Sigmoid colon (tissue), 7 donors: Measurements from ENCODE around the gene SPNS2. TPM values are rescaled to one million over a fixed set of nuclear protein-coding genes. Genes with fewer than 3 reads are reported as not detected.

Experiments
- DNase-seq: peaks from one replicate; pipeline ENCODE4 v3.0.0-alpha.2; 2019
- H3K27ac ChIP-seq, 4 donors: fragments of 200-600 bp; sonication (generic); one replicate each; pipeline ENCODE4 v1.5.1; 2016 to 2019; ENCODE audit warnings: mild to moderate bottlenecking in 1 of 4
- H3K27me3 ChIP-seq, 3 donors: fragments of 200-600 bp; sonication (generic); one replicate each; pipeline ENCODE4 v1.5.1; 2019; ENCODE audit warnings: mild to moderate bottlenecking in 1 of 3
- H3K36me3 ChIP-seq, 4 donors: fragments of 200-600 bp; sonication (generic); one replicate each; pipeline ENCODE4 v1.5.1; 2016 to 2019
- H3K4me1 ChIP-seq, 4 donors: fragments of 200-600 bp; sonication (generic); one replicate each; pipeline ENCODE4 v1.5.1; 2017 to 2019
- H3K4me3 ChIP-seq, 4 donors: fragments of 200-600 bp; sonication (generic); one replicate each; pipeline ENCODE4 v1.5.1; 2017 to 2019; ENCODE audit warnings: mild to moderate bottlenecking in 2 of 4, moderate library complexity in 1 of 4
- H3K9me3 ChIP-seq, 4 donors: fragments of 200-600 bp in 3 of 4; sonication (generic) in 3 of 4; one replicate each; pipeline versions ENCODE4 v1.5.1 to v1.6.1; 2013 to 2019
- CTCF ChIP-seq, 4 experiments: fragments of 450-650 bp in 3 of 4; fragments of 200-600 bp in 1 of 4; IDR thresholded peaks; one replicate each; pipeline ENCODE4 v1.5.1; 2016 to 2019; ENCODE audit warnings: antibody characterized with exemption in 4 of 4, mild to moderate bottlenecking in 3 of 4, moderate library complexity in 2 of 4
- EP300 ChIP-seq, 4 donors: sonication (generic); formaldehyde crosslinking; IDR thresholded peaks; one replicate each; pipeline ENCODE4 v1.6.1; 2017; ENCODE audit warnings: antibody characterized with exemption in 4 of 4
- POLR2A ChIP-seq, 2 donors: fragments of 450-650 bp; IDR thresholded peaks; one replicate each; pipeline ENCODE4 v1.6.1; 2016; ENCODE audit warnings: antibody characterized with exemption in 2 of 2, mild to moderate bottlenecking in 2 of 2, moderate library complexity in 2 of 2
- POLR2AphosphoS5 ChIP-seq, 4 donors: sonication (generic); formaldehyde crosslinking; IDR thresholded peaks; one replicate each; pipeline ENCODE4 v1.6.1; 2017; ENCODE audit warnings: antibody characterized with exemption in 4 of 4
- WGBS, 2 donors: extraction: QIAGEN DNeasy Blood & Tissue Kit; methylation state at CpG; one replicate each; pipeline ENCODE4 v1.1.7; 2013; 5-methylcytosine and 5-hydroxymethylcytosine counted together
- intact Hi-C: fragments of 100-400 bp; cut with DNase I; formaldehyde crosslinking; loops from one replicate; pipeline ENCODE4 v1.15.1; 2023
- polyA plus RNA-seq, 3 donors: library from polyadenylated mRNA; stranded (reverse); fragments of 200-250 nt; gene quantifications; one replicate each; pipeline ENCODE4 v1.2.3, GENCODE V29; 2013
- total RNA-seq, 4 donors: library from RNA; depleted of rRNA; stranded (reverse); fragments of >200 nt; gene quantifications; one replicate each; pipeline ENCODE4 v1.1.0, GENCODE V29; 2016
- donor health status: healthy with polysubstance abuse.
- donor health status: Bipolar disorder and iron deficiency.
- donor health status: healthy.

Gene SPNS2
- total and polyA plus RNA-seq, 7 donors, result 5.3 to 40.5 (median 9.8) TPM

GRCh38 chr17:4559139-4559791 is 60.6 kb downstream of the SPNS2 start:
- H3K9me3 ChIP-seq, result no peaks in the 10 kb centered on the region
- H3K4me3 ChIP-seq, result no peak overlapping the region
- peaks cover 0 to 16% (median 13%) of the 10 kb centered on the region in 4 donors for H3K4me1 ChIP-seq
- no peak overlapping the region for H3K27ac ChIP-seq
- 16 to 67% methylated on average over 17 of the region's 17 CpGs for WGBS, 2 donors
- H3K27me3 ChIP-seq, result no peaks in the 10 kb centered on the region
- peak; percentile 61 for DNase-seq
- intact Hi-C loops, result no loop called here
- no peaks in the 10 kb centered on the region for H3K36me3 ChIP-seq
- TF ChIP-seq POLR2A (IDR thresholded peaks at IDR 0.05) (no peak), CTCF (IDR thresholded peaks at IDR 0.05) (no peak), POLR2AphosphoS5 (IDR thresholded peaks at IDR 0.05) (no peak), EP300 (IDR thresholded peaks at IDR 0.05) (no peak)

GRCh38 chr17:4559966-4560365 is 61.3 kb downstream of the SPNS2 start:
- H3K4me3 ChIP-seq, result no peak overlapping the region
- no peaks in the 10 kb centered on the region for H3K27me3 ChIP-seq
- H3K36me3 ChIP-seq, result no peaks in the 10 kb centered on the region
- H3K4me1 ChIP-seq, result peaks cover 0 to 9% (median 7%) of the 10 kb centered on the region in 4 donors
- TF ChIP-seq EP300 (IDR thresholded peaks at IDR 0.05) (no peak), CTCF (IDR thresholded peaks at IDR 0.05) (no peak), POLR2AphosphoS5 (IDR thresholded peaks at IDR 0.05) (no peak), POLR2A (IDR thresholded peaks at IDR 0.05) (no peak)
- H3K9me3 ChIP-seq, result no peaks in the 10 kb centered on the region
- peak overlapping the region in 1 of 4 donors; percentile 9 for H3K27ac ChIP-seq
- WGBS, 2 donors, result 17 to 73% methylated on average over 5 of the region's 5 CpGs
- no peak for DNase-seq
- intact Hi-C loops, result no loop called here

- H3K36me3 ChIP-seq, result no peaks in the 10 kb centered on the region
- peak within 1 kb of the TSS in 1 of 4 donors; percentile 9 for H3K27ac ChIP-seq
- 16 to 69% methylated on average over 12 of the region's 12 CpGs for WGBS, 2 donors
- H3K9me3 ChIP-seq, result no peaks in the 10 kb centered on the region
- TF ChIP-seq CTCF (IDR thresholded peaks at IDR 0.05), result no peak
- TF ChIP-seq POLR2A (IDR thresholded peaks at IDR 0.05), result peak in 1 of 2 donors; percentile 35
- DNase-seq, result peak; percentile 65
- intact Hi-C loops, result no loop called here
- H3K27me3 ChIP-seq, result no peaks in the 10 kb centered on the region
- H3K4me1 ChIP-seq, result peaks cover 0 to 11% (median 7%) of the 10 kb centered on the region in 4 donors
- H3K4me3 ChIP-seq, result no peak within 1 kb of the TSS
These were observed 61.7 kb downstream of the SPNS2 start, which contains the start of gene GGT6 for GRCh38 chr17:4560421-4560820. GGT6 (minus strand) TSS chr17:4560577; CDS start chr17:4560521, 56 bp downstream.

GRCh38 chr17:4560837-4561256 is 62.2 kb downstream of the SPNS2 start:
- Histone ChIP-seq H3K9me3 (no peaks in the 10 kb centered on the region), H3K36me3 (no peaks in the 10 kb centered on the region), H3K4me3 (no peak overlapping the region), H3K27ac (no peak overlapping the region), H3K27me3 (no peaks in the 10 kb centered on the region), H3K4me1 (peaks cover 0 to 13% (median 7%) of the 10 kb centered on the region in 4 donors)
- 23 to 74% methylated on average over 11 of the region's 11 CpGs for WGBS, 2 donors
- intact Hi-C loops, result no loop called here
- no peak for TF ChIP-seq POLR2AphosphoS5 (IDR thresholded peaks at IDR 0.05)
- no peak for TF ChIP-seq EP300 (IDR thresholded peaks at IDR 0.05)
- TF ChIP-seq CTCF (IDR thresholded peaks at IDR 0.05), result no peak
- TF ChIP-seq POLR2A (IDR thresholded peaks at IDR 0.05), result no peak
- DNase-seq, result peak; percentile 61
